ENCODE data around the gene FZD10.

- no peak for TF ChIP-seq CTCF (IDR thresholded peaks at IDR 0.05)
- no peak for TF ChIP-seq POLR2A (IDR thresholded peaks at IDR 0.05)
Measured at GRCh38 chr12:130195776-130196175, 33.5 kb downstream of the FZD10 start.

Measured in right lobe of liver (tissue), 4 donors.